UCSD-AML1 (cell line): ENCODE data around the gene SLC25A31.

Experiments
- DNase-seq: peaks from one replicate; lab custom pipeline; 2025; ENCODE audit not compliant: unreplicated experiment; lab: John Stamatoyannopoulos, UW

SLC25A31 gene

DNA sequence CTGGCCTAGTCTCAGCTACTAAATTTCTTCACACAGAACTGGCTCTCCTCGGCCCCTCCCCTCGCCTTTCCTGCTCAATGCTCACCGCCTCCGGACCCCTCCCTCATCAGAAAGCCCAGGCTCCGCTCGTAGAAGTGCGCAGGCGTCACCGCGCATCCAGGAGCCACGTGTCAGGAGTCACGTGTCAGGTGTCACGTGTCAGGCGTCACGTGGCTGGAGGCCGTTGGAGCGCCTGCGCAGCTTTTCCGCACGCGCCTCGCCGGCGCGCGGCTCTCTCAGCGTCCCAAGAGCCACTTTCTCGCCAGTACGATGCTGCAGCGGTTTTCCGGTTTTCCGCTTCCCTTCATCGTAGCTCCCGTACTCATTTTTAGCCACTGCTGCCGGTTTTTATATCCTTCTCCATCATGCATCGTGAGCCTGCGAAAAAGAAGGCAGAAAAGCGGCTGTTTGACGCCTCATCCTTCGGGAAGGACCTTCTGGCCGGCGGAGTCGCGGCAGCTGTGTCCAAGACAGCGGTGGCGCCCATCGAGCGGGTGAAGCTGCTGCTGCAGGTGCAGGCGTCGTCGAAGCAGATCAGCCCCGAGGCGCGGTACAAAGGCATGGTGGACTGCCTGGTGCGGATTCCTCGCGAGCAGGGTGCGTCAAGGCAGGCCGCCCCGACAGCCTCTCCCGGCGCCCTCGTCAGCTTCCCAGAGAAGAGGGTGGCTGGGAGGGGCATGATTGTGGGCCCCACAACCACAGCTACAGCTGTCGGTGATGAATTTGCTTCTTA lies at the start of gene SLC25A31:
SLC25A31 (plus strand) TSS at position 259 of the 772 bp plus-strand sequence; CDS start at position 405, 146 bp downstream.
- DNase-seq: no peak

DNA sequence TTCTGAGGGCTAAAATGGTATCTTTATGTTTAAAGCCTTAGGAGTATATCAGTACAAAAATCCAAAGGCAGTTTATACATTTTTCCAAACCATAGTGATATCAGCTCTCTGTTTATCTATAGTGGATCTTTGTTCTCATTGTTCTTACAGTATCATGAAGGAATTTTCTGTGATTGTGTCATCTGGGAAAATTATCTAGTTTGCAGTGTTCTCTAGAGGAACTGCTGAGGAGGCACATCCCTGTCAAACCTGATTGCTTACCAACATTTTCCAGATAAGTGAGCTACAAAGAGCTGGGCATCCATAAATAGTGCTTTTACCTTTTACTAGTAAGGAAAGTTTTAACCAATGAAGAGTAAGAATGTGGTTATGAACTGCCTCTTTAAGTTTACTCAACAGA lies 44.9 kb upstream of the SLC25A31 start:
- DNase-seq: no peak

DNA sequence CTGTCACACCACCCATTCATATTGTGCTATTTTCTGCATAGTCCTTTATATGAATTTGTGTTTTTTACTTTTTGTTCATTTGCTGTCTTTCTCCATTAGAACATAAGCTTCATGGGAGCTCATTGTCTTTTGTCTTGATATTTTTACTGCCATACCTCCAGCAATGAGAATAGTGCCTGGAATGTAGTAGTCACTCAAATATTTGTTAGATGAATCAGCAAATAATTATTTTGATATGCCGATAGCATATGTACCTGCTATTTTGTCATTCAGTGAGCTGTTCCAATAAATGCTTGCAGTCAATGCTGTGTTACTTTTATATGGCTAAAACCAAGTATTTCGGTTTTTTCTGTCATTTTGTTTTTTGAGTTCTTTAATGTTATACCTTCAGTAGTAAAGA lies 43.5 kb upstream of the SLC25A31 start:
- no peak for DNase-seq

DNA sequence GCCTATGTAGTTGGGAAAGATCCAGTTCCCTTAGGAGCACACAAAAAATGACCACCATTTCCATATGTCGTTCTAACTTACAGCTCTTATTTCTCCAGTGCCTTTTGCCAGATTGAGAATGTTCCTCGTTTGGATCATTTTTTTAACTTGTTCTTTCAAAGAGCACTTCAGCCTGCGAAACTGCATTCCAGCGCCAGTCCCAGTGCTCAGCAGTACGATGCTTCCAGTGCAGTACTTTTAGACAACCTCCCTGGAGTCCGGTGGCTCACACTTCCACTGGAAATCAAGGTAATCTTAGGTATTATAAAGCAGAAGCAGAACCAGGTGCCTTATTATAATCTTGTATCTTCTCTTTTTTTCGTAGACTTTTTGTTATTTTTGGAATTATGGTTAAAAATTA lies 42.6 kb upstream of the SLC25A31 start:
- DNase-seq: no peak

DNA sequence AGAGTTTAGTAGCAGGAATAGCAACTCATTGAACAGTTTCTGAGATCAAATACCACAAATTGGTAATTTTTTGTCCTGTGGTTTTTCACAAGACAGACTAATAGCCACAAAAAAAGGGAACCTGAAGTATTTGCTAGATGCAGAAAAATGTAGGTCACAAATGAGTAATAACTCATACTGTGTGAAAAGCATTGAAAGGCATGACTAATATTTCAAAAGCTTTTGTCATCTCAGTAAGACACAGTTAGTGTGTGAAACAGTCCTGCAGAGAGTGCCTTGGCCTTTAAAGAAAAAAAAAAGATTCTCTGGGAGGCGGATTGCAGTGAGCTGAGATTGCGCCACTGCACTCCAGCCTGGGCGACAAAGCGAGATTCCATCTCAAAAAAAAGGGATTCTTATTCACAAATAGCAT lies 31.4 kb upstream of the SLC25A31 start:
- DNase-seq: no peak

DNA sequence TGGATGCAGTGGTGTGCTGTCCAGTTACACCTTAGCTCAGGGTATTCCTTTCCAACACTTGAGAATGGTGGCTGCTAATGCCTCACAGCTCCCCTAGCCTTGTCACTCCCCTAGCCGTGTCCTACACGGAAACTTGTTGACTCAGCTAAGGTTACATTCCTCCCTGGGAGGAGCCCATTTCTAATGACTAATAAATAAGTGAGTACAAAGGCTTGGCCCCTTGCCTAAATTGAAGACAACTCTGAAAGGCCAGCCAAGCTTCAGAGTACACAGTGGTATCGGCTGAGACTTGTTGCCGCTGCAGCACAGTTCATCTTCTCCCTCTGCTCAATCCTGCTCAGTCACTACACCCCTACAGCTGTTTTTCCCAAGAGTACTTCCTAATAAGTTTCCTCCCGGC lies 21.2 kb upstream of the SLC25A31 start:
- no peak for DNase-seq

DNA sequence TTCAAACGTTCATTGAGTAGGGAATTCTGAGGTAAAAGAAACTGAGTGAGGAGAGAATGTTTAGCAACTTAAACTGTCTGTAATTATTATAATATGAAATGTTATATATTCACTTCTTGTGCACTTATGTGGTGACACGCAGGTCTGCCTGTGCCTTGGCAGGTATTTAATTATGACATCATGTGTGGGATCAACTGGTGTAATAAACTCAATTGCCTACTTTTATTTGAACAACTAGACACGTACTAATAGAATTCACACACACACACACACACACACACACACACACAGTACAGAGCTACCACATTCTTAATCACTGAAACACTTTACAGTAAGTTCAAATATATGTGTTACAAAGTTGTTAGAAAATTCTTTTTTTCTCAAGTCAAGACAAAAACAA lies 20.7 kb upstream of the SLC25A31 start:
- DNase-seq: no peak

DNA sequence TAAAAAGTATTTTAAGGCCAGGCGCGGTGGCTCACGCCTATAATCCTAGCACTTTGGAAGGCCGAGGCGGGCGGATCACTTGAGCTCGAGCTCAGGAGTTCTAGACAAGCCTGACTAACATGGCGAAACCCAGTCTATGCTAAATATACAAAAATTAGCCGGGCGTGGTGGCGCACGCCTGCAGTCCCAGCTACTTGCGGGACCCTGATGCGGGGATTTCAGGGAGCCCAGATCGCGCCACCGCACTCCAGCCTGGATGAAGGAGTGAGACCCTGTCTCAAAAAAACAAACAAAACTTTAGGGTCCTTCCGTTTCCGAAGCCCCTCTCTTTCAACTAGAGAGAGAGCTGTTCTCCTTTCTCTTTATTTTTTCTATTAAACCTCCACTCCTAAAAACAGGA lies 1.2 kb downstream of the SLC25A31 start:
- no peak for DNase-seq

DNA sequence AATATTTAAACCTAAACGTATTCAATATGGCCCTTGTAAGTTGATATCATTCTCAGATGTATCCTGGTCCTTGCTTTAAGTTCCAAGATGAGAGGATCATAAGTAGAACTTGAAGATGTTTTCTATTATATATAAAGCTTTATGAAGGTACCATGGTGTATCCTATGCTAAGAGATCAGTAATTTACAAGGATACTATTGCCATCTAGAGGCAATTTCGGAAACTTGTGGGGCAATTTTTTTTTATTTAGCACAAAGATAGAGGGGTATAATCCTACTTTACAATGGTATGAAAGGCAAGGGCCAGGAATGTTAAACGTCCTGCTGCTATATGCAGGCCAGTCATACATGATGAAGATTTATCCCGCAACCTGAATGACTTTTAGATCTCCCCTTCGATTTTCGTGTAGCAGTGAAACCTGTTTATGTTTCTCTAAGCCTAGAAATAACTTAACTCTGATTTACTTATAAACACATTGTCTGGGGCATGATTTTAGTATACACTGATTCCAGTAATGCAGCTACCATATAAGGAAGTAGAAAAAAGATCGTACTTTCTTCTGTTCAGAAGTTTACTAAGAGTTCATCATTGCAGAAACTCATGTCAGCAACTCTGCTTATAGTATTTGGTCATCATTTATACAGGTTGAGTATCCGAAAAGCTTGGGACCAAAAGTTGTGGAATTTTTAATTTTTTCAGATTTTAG lies 2.6 kb downstream of the SLC25A31 start:
- DNase-seq: no peak

DNA sequence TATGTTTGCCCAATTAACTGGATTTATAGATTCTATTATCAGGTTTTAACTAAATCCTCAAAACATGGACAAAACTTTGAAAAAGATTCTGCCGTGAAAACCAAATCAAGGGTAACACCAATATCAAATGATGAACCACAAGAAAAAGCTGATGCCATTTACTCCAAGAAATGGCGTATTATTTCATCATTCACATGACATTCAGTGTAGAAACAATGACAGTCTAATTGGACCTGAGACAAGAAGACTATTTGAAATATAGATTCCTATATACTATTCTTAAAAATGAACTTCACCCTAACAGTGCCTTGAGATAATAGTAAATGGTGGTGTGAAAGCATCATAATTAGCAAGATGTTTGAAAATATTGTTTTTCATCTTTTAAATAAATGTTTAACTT lies 4.8 kb downstream of the SLC25A31 start:
- no peak for DNase-seq

DNA sequence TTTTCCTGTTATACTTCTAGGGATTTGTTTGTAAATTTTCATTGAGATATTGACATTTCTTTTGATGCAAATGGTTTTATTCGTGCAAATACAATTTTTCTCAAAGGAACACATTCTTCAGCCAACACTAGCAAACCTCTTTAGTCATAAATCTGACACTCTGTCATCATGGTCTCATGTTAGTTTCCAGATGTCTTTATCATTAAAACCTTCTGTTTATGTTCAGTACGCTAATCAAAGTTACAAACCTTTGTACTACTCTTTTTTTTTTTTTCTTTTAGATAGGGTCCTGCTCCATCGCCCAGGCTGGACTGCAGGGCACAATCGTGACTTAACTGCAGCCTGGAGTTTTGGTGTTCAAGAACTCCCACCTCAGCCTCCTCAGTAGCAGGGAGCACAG lies 7.1 kb downstream of the SLC25A31 start:
- no peak for DNase-seq

DNA sequence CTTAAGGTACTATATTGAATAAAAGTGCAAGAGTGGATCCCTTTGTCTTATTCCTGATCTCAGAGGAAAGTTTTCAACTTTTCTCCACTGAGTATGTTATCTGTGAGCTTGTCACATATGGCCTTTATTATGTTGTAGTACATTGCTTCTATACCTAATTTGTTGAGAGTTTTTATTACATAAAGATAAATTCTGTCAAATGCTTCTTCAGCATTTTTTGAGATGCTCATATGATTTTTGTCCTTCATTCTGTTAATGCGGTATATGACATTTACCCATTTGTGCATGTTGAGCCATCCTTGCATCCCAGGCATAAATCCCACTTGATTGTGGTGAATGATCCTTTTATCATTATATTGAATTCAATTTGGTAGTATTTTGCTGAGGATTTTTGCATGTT lies 11.0 kb downstream of the SLC25A31 start:
- DNase-seq: no peak

DNA sequence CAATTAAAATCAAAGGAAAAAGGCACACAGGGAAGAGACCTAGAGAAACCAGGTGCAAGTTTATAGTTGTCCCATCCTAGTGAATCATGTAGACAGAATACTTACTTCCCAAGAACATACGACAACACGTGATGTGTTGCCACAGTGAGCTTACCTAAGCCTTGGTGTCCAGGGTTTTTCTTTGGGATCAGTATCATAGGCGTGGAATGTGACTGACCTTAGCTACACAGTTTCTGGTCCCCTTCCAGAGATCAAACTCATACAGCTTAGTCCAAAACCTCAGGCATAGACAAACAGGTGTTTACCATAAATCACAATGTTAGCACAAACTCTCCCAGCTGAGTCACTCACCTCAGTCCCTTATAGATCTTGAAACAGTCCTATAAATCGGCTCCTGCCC lies 17.7 kb downstream of the SLC25A31 start:
- DNase-seq: no peak

DNA sequence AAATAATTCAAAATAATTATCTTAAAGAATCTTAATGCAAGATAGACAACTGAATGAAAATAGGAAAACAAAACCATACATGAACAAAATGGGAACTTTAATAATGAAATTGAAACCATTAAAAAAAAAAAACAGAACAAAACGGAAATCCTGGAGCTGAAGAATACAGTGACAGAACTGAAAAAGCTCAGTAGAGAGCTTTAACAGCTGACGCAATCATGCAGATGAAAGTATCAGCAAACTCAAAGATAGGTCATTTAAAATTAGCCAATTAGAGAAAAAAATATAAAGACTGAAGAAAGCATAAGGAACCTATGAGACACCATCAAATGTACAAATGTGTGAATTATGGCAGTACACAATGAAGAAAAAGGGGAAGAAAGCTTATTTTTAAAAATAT lies 18.8 kb downstream of the SLC25A31 start:
- no peak for DNase-seq

DNA sequence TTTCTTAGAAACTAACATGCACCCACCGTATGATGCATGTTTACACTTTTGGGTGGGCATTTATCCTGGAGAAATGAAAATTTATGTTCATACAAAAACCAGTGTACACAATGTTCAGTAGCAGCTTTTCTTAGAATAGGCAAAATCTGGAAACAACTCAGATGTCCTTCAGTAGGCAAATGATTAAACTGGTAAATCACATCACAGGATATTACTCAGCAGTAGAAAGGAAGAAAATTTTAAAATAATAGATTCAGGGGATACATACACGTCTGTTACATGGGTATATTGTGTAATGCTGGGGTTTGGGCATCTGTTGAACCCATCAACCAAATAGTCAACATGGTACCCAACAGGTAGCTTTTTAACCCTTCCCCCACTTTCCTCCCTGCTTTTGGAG lies 26.7 kb downstream of the SLC25A31 start:
- no peak for DNase-seq

DNA sequence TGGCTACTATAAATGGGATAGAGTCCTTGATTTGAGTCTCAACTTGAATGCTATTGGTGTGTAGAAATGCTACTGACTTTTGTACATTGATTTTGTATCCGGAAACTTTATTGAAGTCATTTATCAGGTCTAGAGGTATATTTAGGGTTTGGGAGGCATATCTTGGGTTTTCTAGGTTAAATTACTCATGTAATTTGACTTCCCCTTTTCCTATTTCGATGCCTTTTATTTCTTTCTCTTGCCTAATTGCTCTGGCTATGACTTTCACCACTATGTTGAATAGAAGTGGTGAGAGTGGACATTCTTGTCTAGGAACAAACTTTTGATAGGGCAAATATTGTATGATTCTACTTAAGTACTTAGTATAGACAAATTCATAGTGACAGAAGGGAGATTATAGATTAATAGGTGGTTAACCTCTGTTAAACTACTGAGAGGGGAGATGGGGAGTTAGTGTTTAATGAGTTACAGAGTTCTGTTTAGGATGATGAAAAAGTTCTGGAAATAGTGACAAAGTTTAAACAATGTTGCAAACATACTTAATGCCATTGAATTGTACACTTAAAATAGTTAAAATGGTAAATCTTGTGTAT lies 29.1 kb downstream of the SLC25A31 start:
- no peak for DNase-seq

DNA sequence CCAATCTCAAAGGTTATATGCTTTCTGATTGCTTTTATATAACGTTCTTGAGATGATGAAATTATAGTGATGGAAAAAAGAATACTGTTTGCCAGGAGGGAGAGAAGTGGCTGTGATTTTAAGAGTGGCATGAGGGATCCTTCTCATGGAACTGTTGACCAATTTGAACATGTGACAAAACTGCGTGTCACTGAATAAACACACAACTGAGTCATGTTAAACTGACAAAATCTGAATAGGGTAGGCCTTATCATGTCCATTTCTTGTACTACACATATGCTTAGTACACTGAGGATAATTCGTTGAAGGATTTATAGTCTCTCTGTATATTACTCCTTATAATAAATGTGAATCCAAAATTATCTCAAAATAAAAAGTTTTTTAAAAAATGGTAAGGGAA lies 29.7 kb downstream of the SLC25A31 start:
- no peak for DNase-seq

DNA sequence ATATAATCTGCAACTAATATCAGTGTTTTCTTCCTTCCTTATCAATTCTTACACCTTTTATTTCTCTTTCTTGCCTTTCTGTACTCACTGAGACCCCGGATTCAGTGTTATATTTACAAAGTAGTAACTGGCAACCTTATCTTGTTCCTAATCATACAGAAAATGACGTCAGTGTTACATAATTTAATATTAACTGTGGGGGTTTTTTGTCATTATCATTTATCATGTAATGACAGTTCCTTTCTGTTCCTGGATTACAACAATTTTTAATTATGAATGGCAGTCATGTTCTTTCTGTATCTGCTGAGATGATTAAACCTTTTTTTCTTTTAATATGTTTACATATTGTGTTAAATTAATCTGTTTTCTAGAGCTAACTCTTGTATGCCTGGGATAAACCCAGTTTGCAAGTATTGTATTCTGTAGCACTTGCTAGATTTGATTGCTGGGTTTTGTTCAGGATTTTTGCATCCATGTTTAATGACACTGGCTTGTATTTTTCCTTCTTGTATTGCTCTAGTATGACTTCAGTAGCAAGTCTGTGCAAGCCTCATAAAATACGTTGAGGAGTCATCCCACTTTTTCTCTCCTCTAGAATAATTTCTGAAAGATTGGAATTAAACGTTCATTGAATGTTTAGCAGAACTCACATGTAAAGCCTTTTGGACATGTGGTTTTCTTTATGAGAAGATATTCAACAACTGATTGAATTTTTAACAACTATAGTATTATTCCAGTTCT lies 41.5 kb downstream of the SLC25A31 start:
- DNase-seq: no peak

DNA sequence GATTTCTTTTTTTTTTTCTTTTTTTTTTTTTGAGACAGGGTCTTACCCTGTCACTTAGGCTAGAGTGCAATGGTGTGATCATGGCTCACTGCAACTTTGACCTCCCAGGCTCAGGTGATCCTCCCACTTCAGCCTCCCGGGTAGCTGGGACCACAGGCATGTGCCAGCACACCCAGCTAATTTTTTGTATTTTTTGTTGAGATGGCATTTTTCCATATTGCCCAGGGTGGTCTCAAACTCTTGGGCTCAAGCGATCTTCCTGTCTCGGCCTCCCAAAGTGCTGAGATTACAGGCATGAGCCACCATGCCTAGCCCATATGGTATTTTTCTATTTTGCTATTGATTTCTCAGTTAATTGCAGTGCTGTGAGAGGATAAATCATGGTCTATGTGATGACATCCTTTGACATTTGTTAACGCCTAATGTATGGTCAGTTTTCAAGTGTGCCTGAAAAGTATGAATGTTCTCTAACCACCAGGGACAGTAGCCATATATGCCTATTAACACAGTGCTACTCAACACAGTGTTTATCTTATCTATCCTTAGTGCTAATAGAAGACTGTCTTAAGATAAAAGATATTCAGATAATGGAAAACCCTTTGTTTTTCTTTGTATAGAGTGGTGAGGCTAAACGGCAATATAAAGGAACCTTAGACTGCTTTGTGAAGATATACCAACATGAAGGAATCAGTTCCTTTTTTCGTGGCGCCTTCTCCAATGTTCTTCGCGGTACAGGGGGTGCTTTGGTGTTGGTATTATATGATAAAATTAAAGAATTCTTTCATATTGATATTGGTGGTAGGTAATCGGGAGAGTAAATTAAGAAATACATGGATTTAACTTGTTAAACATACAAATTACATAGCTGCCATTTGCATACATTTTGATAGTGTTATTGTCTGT lies 42.8 kb downstream of the SLC25A31 start:
- DNase-seq: no peak

DNA sequence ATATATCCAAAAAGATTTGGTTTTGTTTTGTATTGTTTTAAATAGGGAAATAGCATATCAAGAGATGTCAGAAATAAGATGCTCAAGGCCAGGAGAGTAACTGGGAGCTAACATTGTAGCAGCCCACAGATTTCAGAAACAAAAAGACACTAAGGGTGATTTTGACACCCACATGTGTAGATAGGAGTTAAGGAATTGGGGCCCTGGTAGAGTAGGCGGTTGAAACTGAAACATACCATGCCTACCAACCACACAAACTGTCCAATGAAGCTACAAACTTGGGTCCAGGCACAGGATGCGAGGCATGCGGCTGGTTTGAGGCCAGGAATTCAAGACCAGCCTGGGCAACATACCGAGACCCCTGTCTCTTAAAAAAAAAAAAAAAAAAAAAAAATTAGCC lies 45.6 kb downstream of the SLC25A31 start:
- DNase-seq: no peak

DNA sequence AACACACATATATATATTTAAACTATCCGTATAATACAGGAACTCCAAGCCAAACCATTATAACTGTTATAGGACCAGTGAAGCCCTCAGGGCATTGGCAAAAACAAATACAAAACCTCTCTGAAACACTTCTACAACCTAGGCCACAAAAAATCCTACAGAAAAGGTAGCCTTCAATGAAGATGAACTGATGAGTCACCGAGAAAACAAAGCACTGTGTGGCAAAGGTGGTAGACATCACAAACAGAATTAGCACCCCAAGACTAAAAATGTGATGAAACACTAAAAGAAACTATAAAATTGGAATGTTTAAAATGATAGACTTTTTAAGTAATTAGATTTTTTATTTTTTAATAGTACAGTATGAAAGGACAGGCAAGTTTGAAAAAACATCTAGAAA lies 46.4 kb downstream of the SLC25A31 start:
- DNase-seq: no peak
